ENCODE data around the gene EPB41L3.
A peak's percentile ranks its signal among the peaks of the same experiment; 100 is the strongest.

Gene EPB41L3

GRCh38 chr18:5456577-5457461 is 87.0 kb downstream of the EPB41L3 start:
- H3K27me3 ChIP-seq (ENCODE audit: low read depth, low read length): no peaks in the 10 kb centered on the region
- no peaks in the 10 kb centered on the region for H4K20me1 ChIP-seq (ENCODE audit: insufficient read depth, low read length)
- TF ChIP-seq EZH2phosphoT487 (IDR thresholded peaks at IDR 0.05; ENCODE audit: low read depth) (no peak), CTCF (IDR thresholded peaks at IDR 0.05; ENCODE audit: low read depth, low read length) (0 out of 2 replicates have a peak, but pooled peaks have one; percentile 5)
- no peak overlapping the region for H3K9ac ChIP-seq (ENCODE audit: low read length)
- H3K27ac ChIP-seq (ENCODE audit: low read length): no peak overlapping the region
- H3K79me2 ChIP-seq (ENCODE audit: low read length): no peaks in the 10 kb centered on the region
- no peak overlapping the region for H3K4me3 ChIP-seq (ENCODE audit: low read length)
- H3K36me3 ChIP-seq (replicated peaks; ENCODE audit: low read depth, low read length): no peaks in the 10 kb centered on the region
- no peak overlapping the region for H3K4me2 ChIP-seq (ENCODE audit: low read length)
- H2AFZ ChIP-seq (ENCODE audit: low read depth, low read length): no peak overlapping the region
- no peaks in the 10 kb centered on the region for H3K4me1 ChIP-seq (ENCODE audit: low read length)
- no peaks in the 10 kb centered on the region for H3K9me3 ChIP-seq (ENCODE audit: insufficient read depth, low read length)

GRCh38 chr18:5455674-5456073 is 88.1 kb downstream of the EPB41L3 start:
- Histone ChIP-seq H3K27me3 (ENCODE audit: low read depth, low read length) (no peaks in the 10 kb centered on the region), H3K4me1 (ENCODE audit: low read length) (no peaks in the 10 kb centered on the region), H3K9ac (ENCODE audit: low read length) (no peak overlapping the region), H3K79me2 (ENCODE audit: low read length) (no peaks in the 10 kb centered on the region), H4K20me1 (ENCODE audit: insufficient read depth, low read length) (no peaks in the 10 kb centered on the region), H3K36me3 (replicated peaks; ENCODE audit: low read depth, low read length) (no peaks in the 10 kb centered on the region), H3K4me2 (ENCODE audit: low read length) (no peak overlapping the region), H3K27ac (ENCODE audit: low read length) (no peak overlapping the region), H2AFZ (ENCODE audit: low read depth, low read length) (no peak overlapping the region), H3K4me3 (ENCODE audit: low read length) (no peak overlapping the region), H3K9me3 (ENCODE audit: insufficient read depth, low read length) (no peaks in the 10 kb centered on the region)
- no peak for TF ChIP-seq CTCF (IDR thresholded peaks at IDR 0.05; ENCODE audit: low read depth, low read length)
- no peak for TF ChIP-seq EZH2phosphoT487 (IDR thresholded peaks at IDR 0.05; ENCODE audit: low read depth)

- Histone ChIP-seq H3K27me3 (ENCODE audit: low read depth, low read length) (no peaks in the 10 kb centered on the region), H2AFZ (ENCODE audit: low read depth, low read length) (no peak overlapping the region), H3K36me3 (replicated peaks; ENCODE audit: low read depth, low read length) (no peaks in the 10 kb centered on the region), H3K4me2 (ENCODE audit: low read length) (no peak overlapping the region), H4K20me1 (ENCODE audit: insufficient read depth, low read length) (no peaks in the 10 kb centered on the region), H3K9me3 (ENCODE audit: insufficient read depth, low read length) (no peaks in the 10 kb centered on the region), H3K4me1 (ENCODE audit: low read length) (no peaks in the 10 kb centered on the region), H3K9ac (ENCODE audit: low read length) (no peak overlapping the region), H3K79me2 (ENCODE audit: low read length) (no peaks in the 10 kb centered on the region), H3K4me3 (ENCODE audit: low read length) (no peak overlapping the region), H3K27ac (ENCODE audit: low read length) (no peak overlapping the region)
- TF ChIP-seq CTCF (IDR thresholded peaks at IDR 0.05; ENCODE audit: low read depth, low read length) (no peak), EZH2phosphoT487 (IDR thresholded peaks at IDR 0.05; ENCODE audit: low read depth) (no peak)
Measured at GRCh38 chr18:5452943-5453443, 90.8 kb downstream of the EPB41L3 start.

GRCh38 chr18:5451871-5452270 is 91.9 kb downstream of the EPB41L3 start:
- Histone ChIP-seq H3K9ac (ENCODE audit: low read length) (no peak overlapping the region), H4K20me1 (ENCODE audit: insufficient read depth, low read length) (no peaks in the 10 kb centered on the region), H3K4me2 (ENCODE audit: low read length) (no peak overlapping the region), H3K27ac (ENCODE audit: low read length) (no peak overlapping the region), H3K36me3 (replicated peaks; ENCODE audit: low read depth, low read length) (no peaks in the 10 kb centered on the region), H2AFZ (ENCODE audit: low read depth, low read length) (no peak overlapping the region), H3K27me3 (ENCODE audit: low read depth, low read length) (no peaks in the 10 kb centered on the region), H3K4me3 (ENCODE audit: low read length) (no peak overlapping the region), H3K4me1 (ENCODE audit: low read length) (no peaks in the 10 kb centered on the region), H3K9me3 (ENCODE audit: insufficient read depth, low read length) (no peaks in the 10 kb centered on the region), H3K79me2 (ENCODE audit: low read length) (no peaks in the 10 kb centered on the region)
- TF ChIP-seq EZH2phosphoT487 (IDR thresholded peaks at IDR 0.05; ENCODE audit: low read depth) (no peak), CTCF (IDR thresholded peaks at IDR 0.05; ENCODE audit: low read depth, low read length) (no peak)

Measured in OCI-LY3 (cell line).